HL-60/S4 treated with retinoic acid at 250 ng/mL for 4 days and 3 days (cell line): ENCODE data around the gene ZNF492.
"Not testable (repeated sequence)": the region's sequence is repeated elsewhere in the genome, so short reads cannot be mapped to it uniquely, and the experiment has no call there.

Experiments used
- in situ Hi-C: fragments of 300-500 bp; cut with MboI; formaldehyde crosslinking; loops from 2 replicates; pipeline ENCODE4 v1.7.0; 2022; ENCODE audit warnings: low sequenced_read_pairs

Gene ZNF492

GRCh38 chr19:22633706-22634449 lies at the start of gene ZNF492:
ZNF492 (plus strand) TSS chr19:22634324; CDS start chr19:22653400, 19,076 bp downstream.
- in situ Hi-C loops = not testable (repeated sequence)

- in situ Hi-C loops = no loop called here
Observed at GRCh38 chr19:22595422-22595821, 38.7 kb upstream of the ZNF492 start.

- in situ Hi-C loops = no loop called here
Observed at GRCh38 chr19:22595918-22596341, 38.2 kb upstream of the ZNF492 start.

- in situ Hi-C loops = no loop called here
Observed at GRCh38 chr19:22600690-22601648, 33.2 kb upstream of the ZNF492 start.

- in situ Hi-C loops = no loop called here
Observed at GRCh38 chr19:22601906-22602630, 32.1 kb upstream of the ZNF492 start.

GRCh38 chr19:22602631-22603272 lies 31.4 kb upstream of the ZNF492 start:
- in situ Hi-C loops = no loop called here

GRCh38 chr19:22603518-22604440 lies 30.3 kb upstream of the ZNF492 start:
- in situ Hi-C loops = no loop called here

- in situ Hi-C loops = no loop called here
Observed at GRCh38 chr19:22604571-22605274, 29.4 kb upstream of the ZNF492 start.

- in situ Hi-C loops = no loop called here
Observed at GRCh38 chr19:22605275-22606211, 28.6 kb upstream of the ZNF492 start.

GRCh38 chr19:22606212-22606553 lies 27.9 kb upstream of the ZNF492 start:
- in situ Hi-C loops = no loop called here

GRCh38 chr19:22606954-22607652 lies 27.0 kb upstream of the ZNF492 start:
- in situ Hi-C loops = no loop called here

GRCh38 chr19:22607653-22608430 lies 26.3 kb upstream of the ZNF492 start:
- in situ Hi-C loops = no loop called here

- in situ Hi-C loops = no loop called here
Observed at GRCh38 chr19:22608441-22608840, 25.7 kb upstream of the ZNF492 start.

GRCh38 chr19:22609630-22610029 lies 24.5 kb upstream of the ZNF492 start:
- in situ Hi-C loops = no loop called here

GRCh38 chr19:22610121-22610520 lies 24.0 kb upstream of the ZNF492 start:
- in situ Hi-C loops = no loop called here

- in situ Hi-C loops = no loop called here
Observed at GRCh38 chr19:22612316-22612715, 21.8 kb upstream of the ZNF492 start.

- in situ Hi-C loops = no loop called here
Observed at GRCh38 chr19:22616659-22617058, 17.5 kb upstream of the ZNF492 start.
